ENCODE results near the gene KLHL6. TPM values are rescaled to one million over a fixed set of nuclear protein-coding genes. Genes with fewer than 3 reads are reported as not detected.

KLHL6 gene
- total RNA-seq, 1 donor from 2014 or later: 36.7 TPM

DNA sequence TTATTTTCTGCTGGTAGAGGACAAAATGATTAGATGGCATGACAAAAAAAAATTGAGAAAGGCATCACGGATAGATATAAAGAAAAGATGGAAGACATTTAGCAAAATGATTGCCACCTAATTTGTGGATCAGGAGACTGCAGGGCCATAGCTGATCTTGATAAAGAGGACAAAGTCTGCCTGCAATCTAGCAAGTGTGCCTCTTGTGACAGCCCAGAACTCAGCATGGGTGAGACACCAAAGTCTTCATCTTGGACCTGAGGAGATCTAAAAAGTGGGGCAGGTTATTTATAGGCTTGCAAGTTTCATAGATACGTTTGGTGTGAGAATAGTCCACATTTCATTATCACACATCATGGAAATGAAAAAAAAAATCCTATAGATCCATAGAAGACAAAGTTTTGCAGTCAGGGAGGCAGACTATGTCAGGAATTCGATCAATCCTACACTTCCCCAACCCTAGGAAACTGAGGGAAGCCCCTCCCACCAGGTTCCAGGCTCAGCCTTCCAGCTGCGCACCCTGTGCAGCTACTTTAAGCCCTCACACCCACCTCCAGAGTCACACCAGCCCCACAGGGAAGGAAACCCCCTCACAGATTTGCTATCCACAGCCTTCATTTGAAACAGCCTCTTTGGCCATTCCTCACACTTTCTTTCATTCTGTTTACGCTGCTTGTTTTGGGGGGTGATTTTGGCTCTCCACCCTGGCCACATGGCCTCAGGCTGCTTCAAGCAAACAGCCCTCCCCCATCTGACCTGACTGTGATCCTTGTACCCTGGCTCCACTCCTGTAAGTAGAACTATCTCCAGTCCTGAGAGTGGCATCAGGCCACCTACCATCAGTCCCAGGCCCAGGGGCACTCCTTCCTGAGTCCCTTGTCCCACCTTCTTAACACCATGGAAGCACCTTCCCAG lies 28.1 kb upstream of the KLHL6 start:
- Histone ChIP-seq H3K36me3 (no peaks in the 10 kb centered on the region), H3K27me3 (ENCODE audit: low read depth) (no peaks in the 10 kb centered on the region), H3K4me3 (no peak overlapping the region), H3K9me3 (no peaks in the 10 kb centered on the region), H3K4me1 (peaks cover 32% of the 10 kb centered on the region), H3K27ac (peak overlapping the region; percentile 36)
- ATAC-seq (peak; percentile 29 to 48), DNase-seq (no peak)
- TF ChIP-seq, protein P1, sequence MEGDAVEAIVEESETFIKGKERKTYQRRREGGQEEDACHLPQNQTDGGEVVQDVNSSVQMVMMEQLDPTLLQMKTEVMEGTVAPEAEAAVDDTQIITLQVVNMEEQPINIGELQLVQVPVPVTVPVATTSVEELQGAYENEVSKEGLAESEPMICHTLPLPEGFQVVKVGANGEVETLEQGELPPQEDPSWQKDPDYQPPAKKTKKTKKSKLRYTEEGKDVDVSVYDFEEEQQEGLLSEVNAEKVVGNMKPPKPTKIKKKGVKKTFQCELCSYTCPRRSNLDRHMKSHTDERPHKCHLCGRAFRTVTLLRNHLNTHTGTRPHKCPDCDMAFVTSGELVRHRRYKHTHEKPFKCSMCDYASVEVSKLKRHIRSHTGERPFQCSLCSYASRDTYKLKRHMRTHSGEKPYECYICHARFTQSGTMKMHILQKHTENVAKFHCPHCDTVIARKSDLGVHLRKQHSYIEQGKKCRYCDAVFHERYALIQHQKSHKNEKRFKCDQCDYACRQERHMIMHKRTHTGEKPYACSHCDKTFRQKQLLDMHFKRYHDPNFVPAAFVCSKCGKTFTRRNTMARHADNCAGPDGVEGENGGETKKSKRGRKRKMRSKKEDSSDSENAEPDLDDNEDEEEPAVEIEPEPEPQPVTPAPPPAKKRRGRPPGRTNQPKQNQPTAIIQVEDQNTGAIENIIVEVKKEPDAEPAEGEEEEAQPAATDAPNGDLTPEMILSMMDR (IDR thresholded peaks at IDR 0.05): no peak
- intact Hi-C loops (cut with DNase I): no loop called here

DNA sequence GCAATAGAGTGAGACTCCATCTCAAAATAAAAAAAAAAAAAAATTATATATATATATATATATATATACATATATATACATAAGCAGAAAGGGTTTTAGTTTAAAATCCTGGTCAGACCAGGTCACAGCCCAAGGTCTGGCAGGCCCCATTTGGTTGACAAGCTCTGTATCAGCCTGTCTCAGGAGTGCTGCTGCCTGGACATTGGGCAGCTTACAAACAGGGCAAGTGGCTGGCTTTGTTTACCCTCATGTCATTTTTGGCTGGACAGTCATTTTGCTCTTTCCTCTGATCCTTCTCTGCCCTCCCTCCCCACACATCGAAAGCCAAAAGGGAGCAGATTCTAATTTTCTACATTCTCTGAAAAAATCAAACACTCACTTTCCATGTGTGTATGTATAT lies 26.7 kb upstream of the KLHL6 start:
- Histone ChIP-seq H3K4me1 (peaks cover 22% of the 10 kb centered on the region), H3K36me3 (no peaks in the 10 kb centered on the region), H3K27ac (no peak overlapping the region), H3K4me3 (no peak overlapping the region), H3K27me3 (ENCODE audit: low read depth) (no peaks in the 10 kb centered on the region), H3K9me3 (no peaks in the 10 kb centered on the region)
- intact Hi-C loops (cut with DNase I): no loop called here
- TF ChIP-seq, protein P1 (IDR thresholded peaks at IDR 0.05): no peak
- no peak for ATAC-seq
- no peak for DNase-seq

DNA sequence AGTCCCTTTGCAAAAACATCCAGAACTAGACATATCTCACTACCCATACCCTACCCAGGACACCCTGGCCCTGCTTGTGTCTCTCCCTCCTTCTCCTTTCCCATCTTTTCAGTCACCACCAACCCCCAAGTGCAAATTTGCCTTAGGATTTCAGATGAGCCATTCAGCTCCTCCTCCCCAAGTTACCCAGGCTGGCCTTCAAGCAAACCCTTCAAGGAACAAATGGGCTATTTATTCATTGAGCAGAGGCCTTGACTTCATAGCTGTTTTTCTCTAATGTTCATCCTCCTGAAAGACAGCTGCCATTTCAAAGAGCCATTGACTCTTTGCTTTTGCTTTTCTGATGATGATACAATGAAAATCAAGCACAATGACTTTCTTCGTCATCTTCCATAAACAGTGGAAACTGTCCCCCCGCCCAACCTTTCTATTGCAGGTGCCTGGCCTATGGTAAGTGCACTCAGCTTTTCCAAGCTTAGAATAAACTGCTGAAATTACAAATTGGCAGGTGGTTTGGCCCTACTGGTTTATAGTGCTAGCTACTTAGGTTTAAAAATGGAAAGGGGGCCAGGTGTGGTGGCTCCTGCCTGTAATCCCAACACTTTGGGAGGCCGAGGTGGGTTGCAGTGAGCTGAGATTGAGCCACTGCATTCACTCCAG lies 26.1 kb upstream of the KLHL6 start:
- ATAC-seq (no peak), DNase-seq (no peak)
- intact Hi-C loops (cut with DNase I): no loop called here
- H3K27me3 ChIP-seq (ENCODE audit: low read depth): no peaks in the 10 kb centered on the region
- H3K9me3 ChIP-seq: no peaks in the 10 kb centered on the region
- TF ChIP-seq, protein P1 (IDR thresholded peaks at IDR 0.05): no peak
- no peak overlapping the region for H3K27ac ChIP-seq
- H3K4me1 ChIP-seq: peaks cover 17% of the 10 kb centered on the region
- H3K4me3 ChIP-seq: no peak overlapping the region
- no peaks in the 10 kb centered on the region for H3K36me3 ChIP-seq

- H3K9me3 ChIP-seq: no peaks in the 10 kb centered on the region
- peak overlapping the region; percentile 0 for H3K4me3 ChIP-seq
- H3K4me1 ChIP-seq: peaks cover 15% of the 10 kb centered on the region
- ATAC-seq (peak in 1 of 2 donors; percentile 25), DNase-seq (no peak)
- TF ChIP-seq, protein P1 (IDR thresholded peaks at IDR 0.05): no peak
- H3K27ac ChIP-seq: no peak overlapping the region
- H3K36me3 ChIP-seq: no peaks in the 10 kb centered on the region
- H3K27me3 ChIP-seq (ENCODE audit: low read depth): no peaks in the 10 kb centered on the region
- intact Hi-C loops (cut with DNase I): no loop called here
Observed at GRCh38 chr3:183579967-183580900, 24.7 kb upstream of the KLHL6 start.

- no peaks in the 10 kb centered on the region for H3K27me3 ChIP-seq (ENCODE audit: low read depth)
- H3K9me3 ChIP-seq: no peaks in the 10 kb centered on the region
- H3K4me3 ChIP-seq: no peak overlapping the region
- TF ChIP-seq, protein P1 (IDR thresholded peaks at IDR 0.05): no peak
- H3K4me1 ChIP-seq: no peaks in the 10 kb centered on the region
- no peak for ATAC-seq
- intact Hi-C loops (cut with DNase I): no loop called here
- H3K27ac ChIP-seq: no peak overlapping the region
- H3K36me3 ChIP-seq: no peaks in the 10 kb centered on the region
- no peak for DNase-seq
Observed at GRCh38 chr3:183578179-183578578, 22.7 kb upstream of the KLHL6 start.

Data from lower lobe of right lung (tissue), 2 donors.